ENCODE measurements around the gene WFDC6.
"Not testable (repeated sequence)": the region's sequence is repeated elsewhere in the genome, so short reads cannot be mapped to it uniquely, and the experiment has no call there.

WFDC6 gene

DNA sequence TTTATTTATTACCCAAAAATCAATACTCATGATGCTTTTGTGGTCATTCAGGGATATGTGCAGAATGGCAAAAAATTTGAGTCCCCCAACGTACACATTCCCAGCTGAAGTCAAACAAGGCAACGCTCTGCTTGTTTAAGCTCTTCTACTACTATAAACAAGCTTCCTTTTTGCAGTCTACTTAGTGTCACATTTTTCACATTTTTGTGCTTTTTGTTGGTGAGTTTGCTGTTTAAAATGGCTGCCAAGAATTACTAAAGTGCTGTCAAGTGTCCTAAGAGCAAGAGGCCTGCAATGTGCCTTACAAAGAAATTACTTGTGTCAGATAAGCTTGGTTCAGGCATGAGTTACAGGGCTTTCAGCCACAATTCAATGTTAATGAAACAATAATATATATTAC lies 37.7 kb upstream of the WFDC6 start:
- TF ChIP-seq, protein P1, sequence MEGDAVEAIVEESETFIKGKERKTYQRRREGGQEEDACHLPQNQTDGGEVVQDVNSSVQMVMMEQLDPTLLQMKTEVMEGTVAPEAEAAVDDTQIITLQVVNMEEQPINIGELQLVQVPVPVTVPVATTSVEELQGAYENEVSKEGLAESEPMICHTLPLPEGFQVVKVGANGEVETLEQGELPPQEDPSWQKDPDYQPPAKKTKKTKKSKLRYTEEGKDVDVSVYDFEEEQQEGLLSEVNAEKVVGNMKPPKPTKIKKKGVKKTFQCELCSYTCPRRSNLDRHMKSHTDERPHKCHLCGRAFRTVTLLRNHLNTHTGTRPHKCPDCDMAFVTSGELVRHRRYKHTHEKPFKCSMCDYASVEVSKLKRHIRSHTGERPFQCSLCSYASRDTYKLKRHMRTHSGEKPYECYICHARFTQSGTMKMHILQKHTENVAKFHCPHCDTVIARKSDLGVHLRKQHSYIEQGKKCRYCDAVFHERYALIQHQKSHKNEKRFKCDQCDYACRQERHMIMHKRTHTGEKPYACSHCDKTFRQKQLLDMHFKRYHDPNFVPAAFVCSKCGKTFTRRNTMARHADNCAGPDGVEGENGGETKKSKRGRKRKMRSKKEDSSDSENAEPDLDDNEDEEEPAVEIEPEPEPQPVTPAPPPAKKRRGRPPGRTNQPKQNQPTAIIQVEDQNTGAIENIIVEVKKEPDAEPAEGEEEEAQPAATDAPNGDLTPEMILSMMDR (IDR thresholded peaks at IDR 0.05; ENCODE audit: insufficient read depth, missing control alignments), result no peak
- no peak for FAIRE-seq
- no peak for DNase-seq (ENCODE audit: insufficient read length, low spot score)

- no peak for DNase-seq (ENCODE audit: insufficient read length, low spot score)
- no peak for FAIRE-seq
- TF ChIP-seq, protein P1 (IDR thresholded peaks at IDR 0.05; ENCODE audit: insufficient read depth, missing control alignments), result no peak
These were observed 36.6 kb upstream of the WFDC6 start for GRCh38 chr20:45575931-45576330.

- FAIRE-seq; DNase-seq (ENCODE audit: insufficient read length, low spot score): not testable (repeated sequence)
These were observed 30.4 kb upstream of the WFDC6 start for GRCh38 chr20:45569650-45570049.

- TF ChIP-seq, protein P1 (IDR thresholded peaks at IDR 0.05; ENCODE audit: insufficient read depth, missing control alignments), result no peak
- DNase-seq (ENCODE audit: insufficient read length, low spot score) (no peak), FAIRE-seq (no peak)
These were observed 25.5 kb upstream of the WFDC6 start for GRCh38 chr20:45564760-45565276.

GRCh38 chr20:45555198-45555597 lies 15.9 kb upstream of the WFDC6 start:
- TF ChIP-seq, protein P1 (IDR thresholded peaks at IDR 0.05; ENCODE audit: insufficient read depth, missing control alignments), result no peak
- DNase-seq (ENCODE audit: insufficient read length, low spot score) (no peak), FAIRE-seq (no peak)

GRCh38 chr20:45552456-45552855 lies 13.2 kb upstream of the WFDC6 start:
- TF ChIP-seq, protein P1 (IDR thresholded peaks at IDR 0.05; ENCODE audit: insufficient read depth, missing control alignments), result no peak
- DNase-seq (ENCODE audit: insufficient read length, low spot score), result no peak
- FAIRE-seq, result no peak

DNA sequence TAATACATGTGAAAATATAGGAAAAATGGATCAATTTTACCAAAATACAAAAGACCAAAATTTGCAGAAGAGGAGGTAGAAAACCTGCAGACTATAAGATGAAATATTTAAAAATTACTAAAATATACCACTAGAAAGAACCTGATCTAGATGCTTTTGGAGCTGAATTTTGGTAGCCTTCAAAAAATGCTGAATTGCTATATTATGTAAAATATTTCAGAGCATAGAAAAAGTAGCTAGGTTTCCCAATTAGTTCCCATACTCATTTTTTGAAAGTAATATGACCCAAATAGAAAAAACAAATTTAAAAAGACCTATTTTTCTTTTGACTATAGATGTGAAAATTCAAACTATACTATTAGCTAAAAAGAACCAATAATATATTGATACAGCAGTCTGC lies 11.5 kb upstream of the WFDC6 start:
- TF ChIP-seq, protein P1 (IDR thresholded peaks at IDR 0.05; ENCODE audit: insufficient read depth, missing control alignments), result no peak
- no peak for DNase-seq (ENCODE audit: insufficient read length, low spot score)
- no peak for FAIRE-seq

DNA sequence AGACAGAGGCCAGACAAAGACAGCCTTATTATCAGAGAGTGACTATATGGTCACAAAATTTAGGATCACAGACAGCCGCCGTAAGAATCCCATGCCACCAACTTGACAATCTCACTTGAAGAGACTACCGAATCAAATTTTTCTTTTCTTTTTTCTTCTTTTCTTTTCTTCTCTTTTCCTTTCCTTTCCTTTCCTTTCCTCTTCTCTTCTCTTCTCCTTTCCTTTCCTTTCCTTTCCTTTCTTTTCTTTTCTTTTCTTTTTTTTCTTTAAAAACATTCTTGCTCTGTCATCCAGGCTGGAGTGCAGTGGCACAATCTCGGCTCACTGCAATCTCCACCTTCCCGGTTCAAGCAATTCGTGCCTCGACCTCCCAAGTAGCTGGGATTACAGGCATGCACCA lies 9.1 kb upstream of the WFDC6 start:
- FAIRE-seq (no peak), DNase-seq (ENCODE audit: insufficient read length, low spot score) (no peak)
- TF ChIP-seq, protein P1 (IDR thresholded peaks at IDR 0.05; ENCODE audit: insufficient read depth, missing control alignments), result no peak
